ENCODE measurements around the gene GNL2.

GNL2 gene

GRCh38 chr1:37629726-37630425 is 34.1 kb upstream of the GNL2 start:
- no peak for DNase-seq (ENCODE audit: low read depth in 1 of 2, low spot score in 1 of 2)
- no peak overlapping the region for H3K27ac ChIP-seq (replicated peaks)
- peaks cover 62% of the 10 kb centered on the region for H3K27me3 ChIP-seq (ENCODE audit: insufficient read depth, poor library complexity, severe bottlenecking)
- TF ChIP-seq CTCF (IDR thresholded peaks at IDR 0.05; ENCODE audit: insufficient read depth, low read length) (no peak), REST (IDR thresholded peaks at IDR 0.05; ENCODE audit: insufficient replicate concordance, low read depth) (no peak), SPI1 (IDR thresholded peaks at IDR 0.05; ENCODE audit: borderline replicate concordance, low read depth) (no peak), POLR2AphosphoS5 (IDR thresholded peaks at IDR 0.05; ENCODE audit: low read depth) (no peak), GABPA (IDR thresholded peaks at IDR 0.05; ENCODE audit: low read depth) (no peak)
- no peak overlapping the region for H3K4me3 ChIP-seq (replicated peaks; ENCODE audit: insufficient read depth, low read length)

- H3K4me3 ChIP-seq (replicated peaks; ENCODE audit: insufficient read depth, low read length) = no peak overlapping the region
- no peak overlapping the region for H3K27ac ChIP-seq (replicated peaks)
- no peak for DNase-seq (ENCODE audit: low read depth in 1 of 2, low spot score in 1 of 2)
- TF ChIP-seq POLR2AphosphoS5 (IDR thresholded peaks at IDR 0.05; ENCODE audit: low read depth) = no peak
- TF ChIP-seq CTCF (IDR thresholded peaks at IDR 0.05; ENCODE audit: insufficient read depth, low read length) = no peak
- no peak for TF ChIP-seq GABPA (IDR thresholded peaks at IDR 0.05; ENCODE audit: low read depth)
- TF ChIP-seq SPI1 (IDR thresholded peaks at IDR 0.05; ENCODE audit: borderline replicate concordance, low read depth) = no peak
- no peak for TF ChIP-seq REST (IDR thresholded peaks at IDR 0.05; ENCODE audit: insufficient replicate concordance, low read depth)
- H3K27me3 ChIP-seq (ENCODE audit: insufficient read depth, poor library complexity, severe bottlenecking) = peaks cover 54% of the 10 kb centered on the region
These were observed 33.3 kb upstream of the GNL2 start for GRCh38 chr1:37629008-37629407.

GRCh38 chr1:37628026-37628556 is 32.4 kb upstream of the GNL2 start:
- TF ChIP-seq REST (IDR thresholded peaks at IDR 0.05; ENCODE audit: insufficient replicate concordance, low read depth) (no peak), SPI1 (IDR thresholded peaks at IDR 0.05; ENCODE audit: borderline replicate concordance, low read depth) (no peak), GABPA (IDR thresholded peaks at IDR 0.05; ENCODE audit: low read depth) (no peak), POLR2AphosphoS5 (IDR thresholded peaks at IDR 0.05; ENCODE audit: low read depth) (no peak), CTCF (IDR thresholded peaks at IDR 0.05; ENCODE audit: insufficient read depth, low read length) (no peak)
- Histone ChIP-seq H3K27me3 (ENCODE audit: insufficient read depth, poor library complexity, severe bottlenecking) (peaks cover 45% of the 10 kb centered on the region), H3K27ac (replicated peaks) (no peak overlapping the region), H3K4me3 (replicated peaks; ENCODE audit: insufficient read depth, low read length) (no peak overlapping the region)
- DNase-seq (ENCODE audit: low read depth in 1 of 2, low spot score in 1 of 2) = peak in 1 of 2 experiments; percentile 12
